AG09309 (cell line): Measurements from ENCODE around the gene TCERG1L.

Experiments
- DNase-seq: peaks from one replicate; pipeline ENCODE4 v3.0.0-alpha.2; 2010; ENCODE audit warnings: low read depth
- H3K4me3 ChIP-seq: 2 replicates; pipeline ENCODE4 v1.5.1; 2011; ENCODE audit warnings: mild to moderate bottlenecking, low read depth, low read length, moderate library complexity; ENCODE audit not compliant: control insufficient read depth
- CTCF ChIP-seq: IDR thresholded peaks from 2 replicates; pipeline ENCODE4 v1.5.1; 2011; ENCODE audit warnings: mild to moderate bottlenecking, low read depth, low read length, inconsistent platforms; ENCODE audit not compliant: insufficient read depth, control insufficient read depth; ENCODE audit errors: missing control alignments

TCERG1L gene

GRCh38 chr10:131132681-131133080 is 178.8 kb downstream of the TCERG1L start:
- TF ChIP-seq CTCF: no peak
- no peak overlapping the region for H3K4me3 ChIP-seq
- no peak for DNase-seq

- no peak for DNase-seq
- no peak overlapping the region for H3K4me3 ChIP-seq
- TF ChIP-seq CTCF: no peak
Observed at GRCh38 chr10:131131726-131132591, 179.6 kb downstream of the TCERG1L start.

GRCh38 chr10:131130025-131130424 is 181.5 kb downstream of the TCERG1L start:
- no peak for DNase-seq
- TF ChIP-seq CTCF: no peak
- H3K4me3 ChIP-seq: no peak overlapping the region

- H3K4me3 ChIP-seq: no peak overlapping the region
- no peak for DNase-seq
- TF ChIP-seq CTCF: no peak
Observed at GRCh38 chr10:131129544-131129943, 182.0 kb downstream of the TCERG1L start.

GRCh38 chr10:131128731-131129130 is 182.8 kb downstream of the TCERG1L start:
- no peak for DNase-seq
- H3K4me3 ChIP-seq: no peak overlapping the region
- no peak for TF ChIP-seq CTCF

GRCh38 chr10:131127610-131128009 is 183.9 kb downstream of the TCERG1L start:
- no peak for DNase-seq
- TF ChIP-seq CTCF: no peak
- no peak overlapping the region for H3K4me3 ChIP-seq
